Fibroblast of skin of left biceps (primary cell): ENCODE measurements around the gene FOXG1.

Source experiments
- DNase-seq, 2 experiments: peaks; one replicate each; pipeline ENCODE4 v3.0.0-alpha.2; 2013; ENCODE audit warnings: low read depth in 2 of 2

FOXG1 gene

DNA sequence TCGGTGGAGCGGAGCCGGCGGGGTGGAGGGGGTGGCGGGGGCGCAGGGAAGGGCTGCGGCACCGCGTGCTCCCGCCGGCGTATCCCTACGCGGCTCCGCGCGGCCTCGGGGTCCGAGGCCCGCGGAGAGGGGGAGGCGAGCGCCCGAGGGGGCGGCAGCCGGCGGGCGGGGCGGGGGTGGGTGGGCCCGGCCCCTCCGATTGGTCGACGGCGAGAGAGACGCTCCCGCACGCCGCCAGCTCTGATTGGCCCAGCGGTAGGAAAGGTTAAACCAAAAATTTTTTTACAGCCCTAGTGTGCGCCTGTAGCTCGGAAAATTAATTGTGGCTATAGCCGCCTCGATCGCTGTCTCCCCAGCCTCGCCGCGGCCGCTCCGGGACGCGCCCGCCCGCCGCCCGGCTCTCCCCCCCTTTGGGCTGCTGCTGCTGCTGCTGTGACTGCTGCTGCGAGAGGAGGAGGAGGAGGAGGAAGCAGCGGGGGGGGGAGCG lies at the start of gene FOXG1:
Gene FOXG1, plus strand, starts transcription at position 319 of the 487 bp plus-strand sequence. CDS start 493 bp downstream, outside the sequence.
- DNase-seq = no peak

DNA sequence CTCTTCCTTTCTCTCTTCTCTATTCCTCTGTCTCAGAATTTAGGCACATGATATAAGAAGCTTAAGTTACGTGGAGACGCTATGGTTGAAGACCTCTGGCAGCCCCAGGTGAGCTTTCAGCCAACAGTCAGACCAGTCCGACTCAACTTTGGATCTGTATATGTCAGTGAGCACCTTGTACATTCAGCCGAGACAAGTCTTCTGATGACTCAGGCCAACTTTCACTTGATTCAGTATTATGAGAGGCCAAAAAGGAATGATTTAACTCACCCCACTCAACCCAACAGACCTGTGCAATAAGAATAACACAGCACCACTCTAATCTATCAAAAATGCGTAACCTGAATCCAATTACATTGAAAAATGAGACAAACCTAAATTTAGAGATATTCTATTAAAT lies 47.5 kb upstream of the FOXG1 start:
- no peak for DNase-seq

DNA sequence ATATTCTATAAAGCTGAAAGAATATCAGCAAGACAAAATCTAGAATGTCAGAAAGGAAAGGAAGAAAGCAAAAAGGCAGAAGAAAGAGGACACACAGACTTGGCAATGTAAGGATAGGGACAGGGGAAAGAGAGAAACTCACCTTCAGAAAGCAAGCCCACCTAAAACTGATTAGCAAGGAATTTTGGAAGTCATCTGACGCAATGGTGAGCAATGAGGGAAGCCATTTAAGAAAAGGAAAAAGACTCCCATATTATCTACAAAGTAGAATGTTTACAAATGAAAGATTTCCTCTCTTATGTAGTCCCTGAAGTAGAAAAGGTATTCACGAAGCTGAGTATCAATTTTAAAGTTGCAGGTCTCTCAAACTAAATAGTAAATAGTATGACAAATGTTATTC lies 35.2 kb upstream of the FOXG1 start:
- no peak for DNase-seq

GRCh38 chr14:28742171-28742846 lies 24.3 kb upstream of the FOXG1 start:
- DNase-seq = no peak

- DNase-seq = no peak
Observed at GRCh38 chr14:28744126-28744525, 22.5 kb upstream of the FOXG1 start.

DNA sequence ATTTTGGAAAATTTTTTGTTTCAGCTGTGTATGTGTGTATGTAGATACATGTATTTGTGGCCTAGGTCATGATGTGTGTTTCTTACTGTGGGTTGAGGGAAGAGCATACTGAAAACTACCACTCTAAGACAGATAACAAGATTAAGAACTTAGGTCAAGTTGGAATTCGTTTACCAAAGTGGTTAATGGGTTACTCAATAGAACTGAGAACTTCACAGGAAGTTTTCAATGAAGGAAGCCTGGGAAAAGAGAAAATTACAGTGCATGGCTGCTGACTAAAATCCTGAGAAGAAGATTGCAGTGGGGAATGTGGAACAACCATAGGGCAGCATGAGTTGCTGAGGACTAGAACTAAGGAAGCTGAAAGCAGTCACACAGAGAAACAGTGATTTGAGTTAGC lies 21.4 kb upstream of the FOXG1 start:
- no peak for DNase-seq

GRCh38 chr14:28746247-28746646 lies 20.3 kb upstream of the FOXG1 start:
- DNase-seq = no peak

- DNase-seq = peak in 1 of 2 experiments; percentile 10
Observed at GRCh38 chr14:28751467-28752058, 15.0 kb upstream of the FOXG1 start.

DNA sequence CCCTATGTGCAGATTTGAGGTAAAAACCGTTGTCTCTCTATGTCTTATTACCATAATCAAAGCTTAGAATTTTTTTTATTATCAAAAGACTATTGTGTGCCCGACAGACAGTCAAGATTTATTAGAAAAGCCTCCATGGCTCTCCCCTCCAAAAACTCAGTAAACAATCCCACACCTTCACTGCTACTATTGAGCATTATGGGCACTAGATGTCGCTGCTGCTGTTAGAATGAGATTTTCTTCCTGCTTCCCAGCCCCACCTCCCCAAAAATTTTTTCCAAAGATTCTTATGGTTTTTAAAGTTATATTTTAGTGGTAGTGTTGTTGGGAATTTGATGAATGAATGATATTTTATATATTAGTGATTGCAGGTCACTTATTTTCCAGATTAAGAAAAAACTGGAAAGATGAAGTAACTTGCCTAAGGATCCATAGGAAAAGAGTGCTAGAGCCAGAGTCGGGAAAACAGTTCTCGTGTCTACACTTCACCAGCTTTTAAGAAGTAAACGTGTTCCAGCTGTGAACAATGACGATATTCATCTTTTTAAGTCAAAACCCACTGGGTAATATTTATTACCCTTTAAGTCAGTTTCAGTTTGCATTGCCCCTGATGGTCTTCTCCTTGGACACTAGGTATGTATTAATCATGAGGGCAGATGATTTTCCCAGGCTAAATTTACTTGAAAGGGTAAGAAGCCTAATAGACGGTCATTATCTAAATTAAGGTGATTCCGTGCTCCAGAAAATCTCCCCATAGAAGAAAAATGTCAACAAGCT lies 12.2 kb upstream of the FOXG1 start:
- no peak for DNase-seq

DNA sequence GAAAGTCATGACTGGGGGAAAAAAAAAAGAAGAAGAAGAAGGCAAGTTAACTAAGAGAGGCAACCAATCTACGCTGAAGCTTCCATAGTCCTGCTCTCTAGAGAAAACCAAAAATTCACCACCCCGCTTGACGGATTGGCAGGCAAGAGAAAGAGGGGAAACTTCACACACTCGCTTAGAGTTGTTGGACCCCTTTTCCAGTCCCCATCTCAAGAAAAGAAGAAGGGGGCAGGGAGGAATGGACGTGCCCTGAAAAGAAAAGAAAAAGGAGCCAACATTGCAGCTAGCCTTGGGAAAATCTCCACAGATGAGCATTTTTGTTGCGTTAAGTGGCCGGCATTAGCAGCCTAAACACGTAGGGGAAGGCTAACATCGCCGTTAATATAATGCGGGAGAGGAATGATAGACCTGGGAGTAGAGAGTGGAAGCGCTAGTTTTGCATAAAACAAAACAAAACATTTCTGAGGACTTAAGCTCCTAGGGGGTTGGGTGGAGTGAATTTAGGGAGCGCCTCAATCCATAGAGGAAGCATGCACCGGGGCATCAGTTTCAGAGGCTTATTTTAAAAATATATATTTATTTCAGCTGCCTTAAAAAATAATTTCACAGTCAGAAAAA lies 11.3 kb upstream of the FOXG1 start:
- no peak for DNase-seq

GRCh38 chr14:28755884-28756268 lies 10.7 kb upstream of the FOXG1 start:
- no peak for DNase-seq

- DNase-seq = no peak
Observed at GRCh38 chr14:28756269-28756883, 10.2 kb upstream of the FOXG1 start.

DNA sequence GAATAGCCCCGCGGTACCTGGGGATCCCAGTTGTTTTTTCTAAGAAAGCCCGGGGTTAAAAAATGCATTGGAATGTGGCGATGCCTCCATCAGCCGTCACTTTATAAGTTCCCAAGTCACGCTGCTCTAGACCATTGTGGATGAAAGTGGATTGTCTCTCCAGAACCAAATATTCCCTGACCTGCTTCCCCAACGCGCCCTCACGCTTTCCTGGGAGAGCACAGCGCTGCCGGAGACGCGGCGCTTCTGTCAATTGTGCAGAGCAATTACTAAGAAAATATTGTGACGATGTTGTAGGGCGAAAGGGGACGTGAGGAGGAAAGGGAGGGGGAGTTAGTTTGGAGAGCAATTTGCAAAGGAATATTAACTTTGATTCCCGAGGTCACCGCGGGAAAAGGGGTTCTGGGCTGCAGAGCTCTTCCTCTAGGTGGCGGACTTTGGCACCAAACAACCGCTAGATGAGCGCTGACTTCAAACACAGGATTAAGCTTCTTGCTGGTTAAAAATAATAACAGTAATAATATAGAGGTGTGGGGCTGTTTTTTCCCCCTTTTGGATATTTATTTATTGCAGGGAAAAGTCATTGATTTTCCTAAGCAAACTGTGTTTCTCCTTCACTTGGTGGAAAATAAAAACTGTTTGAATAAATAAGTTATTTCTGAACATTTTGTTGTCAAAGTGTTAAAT lies 9.6 kb upstream of the FOXG1 start:
- no peak for DNase-seq

- DNase-seq = no peak
Observed at GRCh38 chr14:28757786-28758185, 8.8 kb upstream of the FOXG1 start.

DNA sequence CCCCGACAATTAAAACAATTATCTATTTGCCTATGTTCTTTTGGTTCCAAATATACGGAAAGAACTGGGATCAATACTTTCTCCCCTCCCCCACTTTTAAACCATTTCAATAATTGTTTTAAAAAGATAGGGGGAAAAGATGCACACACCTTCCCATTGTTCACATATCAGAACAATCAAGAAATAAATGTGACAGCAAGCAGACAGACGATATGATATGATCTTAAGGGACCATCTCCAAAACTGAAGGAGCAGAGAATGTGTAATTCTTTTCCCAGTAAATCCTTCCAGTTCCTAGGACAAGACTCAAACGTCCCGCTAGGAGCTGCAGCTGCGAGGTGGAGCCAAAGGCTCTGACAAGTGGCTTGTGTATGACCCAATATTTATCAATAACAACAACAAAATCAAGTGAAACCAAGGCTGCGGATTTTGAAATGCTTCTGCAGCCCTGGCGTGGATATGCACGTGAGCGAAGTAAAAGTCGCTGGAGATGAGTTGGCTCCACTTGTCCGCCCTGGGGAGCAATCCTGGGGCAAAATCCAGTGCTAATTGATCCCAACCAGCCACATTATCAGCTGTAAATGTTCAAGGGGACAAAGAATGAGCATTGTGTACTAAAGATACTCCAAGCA lies 8.2 kb upstream of the FOXG1 start:
- DNase-seq = no peak

DNA sequence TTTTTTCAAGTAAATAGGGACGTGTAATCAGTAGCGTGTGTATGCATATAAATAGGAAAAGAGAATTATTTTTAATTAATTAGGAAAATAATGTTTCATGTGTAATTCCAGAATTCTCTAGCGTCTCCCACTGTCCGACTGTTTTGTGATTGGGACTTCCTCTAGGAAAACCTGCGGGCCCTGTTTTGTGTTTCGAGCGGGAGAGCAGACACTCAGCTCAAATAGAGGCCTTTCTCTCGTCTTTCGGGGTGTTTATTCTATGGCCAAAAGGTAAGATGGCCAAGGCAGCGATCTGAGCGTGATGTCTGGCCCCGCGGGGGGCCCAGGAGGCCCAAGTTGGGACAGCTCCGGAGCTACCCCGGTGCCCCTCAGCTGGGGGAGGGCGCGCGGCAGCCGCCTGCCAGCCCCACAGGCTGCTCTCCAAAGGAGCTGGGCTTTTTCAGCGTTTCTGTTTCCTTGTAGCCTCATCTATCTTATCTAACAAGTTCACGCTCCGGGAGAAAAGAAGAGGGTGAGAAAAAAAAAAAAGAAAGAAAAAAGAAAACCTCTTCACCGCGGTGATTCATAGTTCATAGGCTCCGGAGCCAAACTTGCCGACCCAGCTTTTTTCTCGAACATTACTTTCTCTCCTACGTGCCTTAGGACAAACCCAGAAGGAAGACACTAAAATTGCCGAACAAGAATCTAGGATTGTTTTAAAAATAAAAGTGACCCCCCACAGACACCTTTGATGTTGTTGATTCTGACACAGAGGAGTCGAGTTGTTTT lies 7.5 kb upstream of the FOXG1 start:
- DNase-seq = no peak

DNA sequence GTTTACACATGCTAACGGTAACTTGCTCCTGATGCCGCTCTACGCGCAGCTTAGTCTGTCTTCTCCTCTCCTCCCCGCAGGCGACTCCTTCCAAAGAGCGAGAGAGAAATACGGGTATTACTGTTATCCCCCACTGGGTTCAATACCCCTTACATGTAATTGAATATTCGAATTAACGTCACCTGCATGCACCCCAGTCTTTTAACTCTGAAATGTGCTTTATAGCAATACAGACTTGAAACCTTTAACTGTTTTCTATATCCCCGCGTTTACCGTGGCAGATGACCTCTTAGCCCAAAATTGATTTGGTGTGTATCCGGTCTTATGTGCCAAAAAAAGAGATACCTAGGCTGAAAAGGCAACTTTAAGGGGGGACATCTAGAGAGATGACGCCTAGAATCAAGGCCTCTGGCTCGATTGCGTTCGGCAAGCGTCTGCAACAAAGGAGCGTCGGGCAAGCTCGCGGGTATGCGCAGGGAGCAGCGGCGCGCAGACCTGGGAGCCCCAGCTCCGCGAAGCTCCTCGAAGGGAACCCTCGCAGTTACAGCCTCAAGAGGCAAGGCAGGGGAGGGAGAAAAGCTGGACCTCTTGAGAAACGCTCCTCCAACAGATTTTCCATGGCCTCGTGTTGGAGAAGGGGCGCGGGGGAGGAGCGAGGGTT lies 6.8 kb upstream of the FOXG1 start:
- no peak for DNase-seq

GRCh38 chr14:28760431-28760996 lies 6.1 kb upstream of the FOXG1 start:
- no peak for DNase-seq
